ENCODE measurements around the gene RABEPK. TPM values are rescaled to one million over a fixed set of nuclear protein-coding genes. Genes with fewer than 3 reads are reported as not detected.
"Not testable (repeated sequence)": the region's sequence is repeated elsewhere in the genome, so short reads cannot be mapped to it uniquely, and the experiment has no call there.

The RABEPK gene
- total RNA-seq, 3 donors from 2014 or later, result 44.7 to 63.8 (median 55.4) TPM

DNA sequence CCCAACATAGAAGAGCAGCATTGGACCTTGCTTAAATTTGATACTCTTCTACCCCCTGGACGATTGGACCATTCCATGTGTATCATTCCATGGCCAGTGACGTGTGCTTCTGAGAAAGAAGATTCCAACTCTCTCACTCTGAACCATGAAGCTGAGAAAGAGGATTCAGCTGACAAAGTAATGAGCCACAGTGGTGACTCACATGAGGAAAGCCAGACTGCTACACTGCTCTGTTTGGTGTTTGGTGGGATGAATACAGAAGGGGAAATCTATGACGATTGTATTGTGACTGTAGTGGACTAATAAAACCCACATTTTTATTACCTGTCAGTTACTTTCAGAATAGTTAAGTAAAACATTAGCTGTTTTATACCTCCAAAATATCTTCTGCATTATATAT lies 33.3 kb downstream of the RABEPK start:
- ATAC-seq, result peak in 1 of 2 donors; percentile 30
- H3K4me3 Mint-ChIP-seq, result no peak overlapping the region
- peaks cover 42% of the 10 kb centered on the region for H3K36me3 Mint-ChIP-seq (ENCODE audit: insufficient read depth)
- H3K4me1 Mint-ChIP-seq (ENCODE audit: low read depth), result peaks cover 39% of the 10 kb centered on the region
- H3K27me3 Mint-ChIP-seq (ENCODE audit: low read depth), result no peaks in the 10 kb centered on the region
- no peak for DNase-seq
- no peaks in the 10 kb centered on the region for H3K9me3 Mint-ChIP-seq

- not testable (repeated sequence) for H3K4me3 Mint-ChIP-seq; ATAC-seq; H3K27me3 Mint-ChIP-seq (ENCODE audit: low read depth); DNase-seq; H3K9me3 Mint-ChIP-seq
- Mint-ChIP-seq H3K36me3 (ENCODE audit: insufficient read depth) (peaks cover 46% of the 10 kb centered on the region), H3K4me1 (ENCODE audit: low read depth) (peaks cover 43% of the 10 kb centered on the region)
Measured at GRCh38 chr9:125234099-125234498, 33.8 kb downstream of the RABEPK start.

DNA sequence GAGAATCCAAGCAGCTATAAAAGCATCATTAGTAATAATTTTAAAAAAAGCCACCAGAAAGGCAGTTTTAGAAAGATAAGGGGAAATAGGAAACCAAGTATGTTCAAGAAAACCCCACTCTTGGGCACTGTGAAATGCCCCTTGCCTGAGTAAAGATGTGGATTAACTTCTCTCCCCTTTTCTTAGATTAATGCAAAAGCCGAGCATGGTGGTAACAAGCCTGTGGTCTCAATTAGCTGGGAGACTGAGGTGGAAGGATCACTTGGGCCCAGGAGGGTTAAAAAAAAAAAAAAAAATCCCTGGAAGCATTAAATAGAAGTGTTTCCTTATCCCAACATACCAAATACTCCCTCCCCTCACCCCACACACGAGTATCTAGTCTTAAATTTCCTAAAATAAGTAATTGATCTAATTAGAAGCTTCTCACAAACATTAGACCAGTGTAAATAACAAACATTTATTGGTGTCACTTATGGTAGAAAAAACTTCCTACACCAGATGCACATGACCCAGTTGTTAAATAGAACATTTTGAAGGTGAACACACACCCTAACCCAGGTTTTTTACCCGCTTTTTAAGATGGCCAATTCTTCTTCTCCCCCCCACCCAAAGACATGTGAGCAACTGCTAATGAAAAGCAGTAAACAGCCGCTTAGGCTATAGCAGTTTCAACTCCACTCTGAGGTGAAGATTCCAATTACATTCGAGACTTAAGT lies 35.6 kb downstream of the RABEPK start:
- H3K9me3 Mint-ChIP-seq, result no peaks in the 10 kb centered on the region
- H3K4me1 Mint-ChIP-seq (ENCODE audit: low read depth), result peaks cover 45% of the 10 kb centered on the region
- peaks cover 59% of the 10 kb centered on the region for H3K36me3 Mint-ChIP-seq (ENCODE audit: insufficient read depth)
- no peak for DNase-seq
- no peak for ATAC-seq
- no peaks in the 10 kb centered on the region for H3K27me3 Mint-ChIP-seq (ENCODE audit: low read depth)
- peak overlapping the region; percentile 99 for H3K4me3 Mint-ChIP-seq

DNA sequence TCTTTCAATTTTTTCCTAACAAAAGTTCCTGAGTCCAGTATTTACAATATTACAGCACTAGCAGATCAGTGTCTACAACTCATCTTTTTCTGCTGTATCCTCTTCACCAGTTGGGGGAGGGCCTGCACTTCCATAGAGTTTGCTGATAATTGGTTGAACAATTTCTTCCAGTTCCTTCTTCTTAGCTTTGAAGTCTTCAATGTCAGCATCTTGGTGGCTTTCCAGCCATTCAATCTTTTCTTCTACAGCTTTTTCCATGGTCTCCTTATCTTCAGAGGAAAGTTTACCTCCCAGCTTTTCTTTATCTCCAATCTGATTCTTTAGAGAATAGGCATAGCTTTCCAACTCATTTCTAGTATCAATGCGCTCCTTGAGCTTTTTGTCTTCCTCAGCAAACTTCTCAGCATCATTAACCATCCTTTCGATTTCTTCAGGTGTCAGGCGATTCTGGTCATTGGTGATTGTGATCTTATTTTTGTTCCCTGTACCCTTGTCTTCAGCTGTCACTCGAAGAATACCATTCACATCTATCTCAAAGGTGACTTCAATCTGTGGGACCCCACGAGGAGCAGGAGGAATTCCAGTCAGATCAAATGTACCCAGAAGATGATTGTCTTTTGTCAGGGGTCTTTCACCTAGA lies 36.3 kb downstream of the RABEPK start:
- DNase-seq; ATAC-seq; H3K9me3 Mint-ChIP-seq; H3K27me3 Mint-ChIP-seq (ENCODE audit: low read depth): not testable (repeated sequence)
- Mint-ChIP-seq H3K4me1 (ENCODE audit: low read depth) (peaks cover 45% of the 10 kb centered on the region), H3K4me3 (peak overlapping the region; percentile 99), H3K36me3 (ENCODE audit: insufficient read depth) (peaks cover 62% of the 10 kb centered on the region)

DNA sequence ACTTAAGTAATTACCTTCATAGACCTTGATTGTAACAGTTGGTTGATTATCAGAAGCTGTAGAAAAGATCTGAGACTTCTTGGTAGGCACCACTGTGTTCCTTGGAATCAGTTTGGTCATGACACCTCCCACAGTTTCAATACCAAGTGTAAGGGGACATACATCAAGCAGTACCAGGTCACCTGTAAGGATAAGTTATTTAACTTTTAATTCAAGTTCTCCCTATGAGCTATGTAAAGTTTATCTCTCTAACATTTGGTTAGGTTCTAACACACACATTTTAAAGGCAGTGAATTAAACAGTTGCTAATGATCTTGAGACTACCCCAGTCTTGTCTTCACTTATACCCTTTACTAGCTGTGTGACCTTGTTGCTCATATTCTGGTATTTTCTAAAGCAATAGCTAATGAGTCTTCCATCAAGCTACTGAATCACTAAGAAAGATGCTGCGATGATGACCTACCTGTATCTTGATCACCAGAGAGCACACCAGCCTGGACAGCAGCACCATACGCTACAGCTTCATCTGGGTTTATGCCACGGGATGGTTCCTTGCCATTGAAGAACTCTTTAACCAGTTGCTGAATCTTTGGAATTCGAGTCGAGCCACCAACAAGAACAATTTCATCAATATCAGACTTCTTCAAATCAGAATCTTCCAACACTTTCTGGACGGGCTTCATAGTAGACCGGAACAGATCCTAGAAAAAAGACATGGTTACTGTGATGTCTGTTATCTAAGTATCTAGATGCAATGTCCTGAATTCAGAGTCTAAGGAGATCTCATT lies 38.0 kb downstream of the RABEPK start:
- Mint-ChIP-seq H3K27me3 (ENCODE audit: low read depth) (no peaks in the 10 kb centered on the region), H3K4me3 (peak overlapping the region; percentile 99), H3K9me3 (no peaks in the 10 kb centered on the region), H3K4me1 (ENCODE audit: low read depth) (peaks cover 54% of the 10 kb centered on the region), H3K36me3 (ENCODE audit: insufficient read depth) (peaks cover 58% of the 10 kb centered on the region)
- DNase-seq, result no peak
- ATAC-seq, result no peak

- Mint-ChIP-seq H3K4me1 (ENCODE audit: low read depth) (peaks cover 56% of the 10 kb centered on the region), H3K27me3 (ENCODE audit: low read depth) (no peaks in the 10 kb centered on the region), H3K9me3 (no peaks in the 10 kb centered on the region), H3K4me3 (peak overlapping the region; percentile 99), H3K36me3 (ENCODE audit: insufficient read depth) (peaks cover 55% of the 10 kb centered on the region)
- ATAC-seq, result no peak
- DNase-seq, result no peak
Measured at GRCh38 chr9:125238915-125239446, 38.6 kb downstream of the RABEPK start.

GRCh38 chr9:125239631-125240597 lies 39.6 kb downstream of the RABEPK start:
- DNase-seq, result no peak
- Mint-ChIP-seq H3K9me3 (no peaks in the 10 kb centered on the region), H3K4me1 (ENCODE audit: low read depth) (peaks cover 56% of the 10 kb centered on the region), H3K27me3 (ENCODE audit: low read depth) (no peaks in the 10 kb centered on the region), H3K36me3 (ENCODE audit: insufficient read depth) (peaks cover 55% of the 10 kb centered on the region), H3K4me3 (peak overlapping the region; percentile 99)
- ATAC-seq, result no peak

- DNase-seq, result peak; percentile 20
- Mint-ChIP-seq H3K36me3 (ENCODE audit: insufficient read depth) (peaks cover 50% of the 10 kb centered on the region), H3K27me3 (ENCODE audit: low read depth) (no peaks in the 10 kb centered on the region), H3K4me1 (ENCODE audit: low read depth) (peaks cover 49% of the 10 kb centered on the region), H3K9me3 (no peaks in the 10 kb centered on the region), H3K4me3 (peak overlapping the region; percentile 99)
- ATAC-seq, result peak; percentile 4 to 8
Measured at GRCh38 chr9:125240649-125240999, 40.3 kb downstream of the RABEPK start.

- DNase-seq (peak; percentile 100), ATAC-seq (peak; percentile 92 to 94)
- Mint-ChIP-seq H3K36me3 (ENCODE audit: insufficient read depth) (peaks cover 45% of the 10 kb centered on the region), H3K4me3 (peak within 1 kb of the TSS; percentile 99), H3K4me1 (ENCODE audit: low read depth) (peaks cover 43% of the 10 kb centered on the region), H3K9me3 (no peaks in the 10 kb centered on the region), H3K27me3 (ENCODE audit: low read depth) (no peaks in the 10 kb centered on the region)
Measured at GRCh38 chr9:125241000-125241862, 40.9 kb downstream of the RABEPK start, which contains the start of gene HSPA5. TSS of gene HSPA5 (minus strand) at chr9:125241343. CDS start at chr9:125241126, 217 bp downstream.

GRCh38 chr9:125241863-125242739 lies 41.8 kb downstream of the RABEPK start:
- Mint-ChIP-seq H3K4me3 (peak overlapping the region; percentile 99), H3K9me3 (no peaks in the 10 kb centered on the region)

GRCh38 chr9:125243792-125244260 lies 43.5 kb downstream of the RABEPK start:
- ATAC-seq (no peak), DNase-seq (no peak)
- Mint-ChIP-seq H3K27me3 (ENCODE audit: low read depth) (no peaks in the 10 kb centered on the region), H3K4me3 (no peak overlapping the region), H3K36me3 (ENCODE audit: insufficient read depth) (peaks cover 24% of the 10 kb centered on the region), H3K9me3 (no peaks in the 10 kb centered on the region), H3K4me1 (ENCODE audit: low read depth) (peaks cover 18% of the 10 kb centered on the region)

More at GRCh38 chr9:125241863-125242739, 41.8 kb downstream of the RABEPK start:
- Mint-ChIP-seq H3K4me1 (ENCODE audit: low read depth) (peaks cover 34% of the 10 kb centered on the region), H3K27me3 (ENCODE audit: low read depth) (no peaks in the 10 kb centered on the region), H3K36me3 (ENCODE audit: insufficient read depth) (peaks cover 36% of the 10 kb centered on the region)
- DNase-seq (peak; percentile 16), ATAC-seq (peak; percentile 2 to 3)

DNA sequence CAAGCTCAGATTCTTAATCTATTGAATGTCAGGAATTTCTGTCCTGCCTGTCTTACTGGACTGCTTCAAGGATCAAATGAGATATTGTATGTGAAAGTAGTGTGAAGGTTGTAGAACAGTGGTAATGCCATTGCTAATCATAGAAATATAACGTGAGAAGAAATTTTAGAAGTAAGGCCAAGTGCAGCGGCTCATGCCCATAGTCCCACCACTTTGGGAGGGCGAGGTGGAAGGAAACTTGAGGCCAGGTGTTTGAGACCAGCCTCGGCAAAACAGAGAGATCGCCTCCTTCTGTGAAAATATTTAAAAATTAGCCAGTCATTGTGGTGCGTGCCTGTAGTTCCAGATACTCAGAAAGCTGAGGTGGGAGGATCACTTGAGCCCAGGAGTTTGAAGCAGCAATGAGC lies 45.9 kb downstream of the RABEPK start:
- no peak for ATAC-seq
- H3K4me3 Mint-ChIP-seq, result no peak overlapping the region

More for the DNA sequence above, 45.9 kb downstream of the RABEPK start:
- H3K9me3 Mint-ChIP-seq, result no peaks in the 10 kb centered on the region
- H3K36me3 Mint-ChIP-seq (ENCODE audit: insufficient read depth), result peaks cover 3% of the 10 kb centered on the region
- peaks cover 13% of the 10 kb centered on the region for H3K4me1 Mint-ChIP-seq (ENCODE audit: low read depth)
- H3K27me3 Mint-ChIP-seq (ENCODE audit: low read depth), result no peaks in the 10 kb centered on the region
- no peak for DNase-seq

All from activated T-cell treated with anti-CD3 and anti-CD28 coated beads, Interleukin-2, amount 50 U/mL, for 4 hours (primary cell).